ENCODE data around the gene LRRC27.
"Not testable (repeated sequence)": the region's sequence is repeated elsewhere in the genome, so short reads cannot be mapped to it uniquely, and the experiment has no call there.

LRRC27 gene

GRCh38 chr10:132374176-132374575, 42.2 kb downstream of the LRRC27 start:
- no peak for DNase-seq (ENCODE audit: low read depth in 3 of 3)

- DNase-seq (ENCODE audit: low read depth in 3 of 3): no peak
Measured at GRCh38 chr10:132374612-132375011, 42.6 kb downstream of the LRRC27 start.

- DNase-seq (ENCODE audit: low read depth in 3 of 3): no peak
Measured at GRCh38 chr10:132375116-132375794, 43.3 kb downstream of the LRRC27 start.

GRCh38 chr10:132375795-132376297, 43.9 kb downstream of the LRRC27 start:
- no peak for DNase-seq (ENCODE audit: low read depth in 3 of 3)

GRCh38 chr10:132376394-132376851, 44.4 kb downstream of the LRRC27 start:
- DNase-seq (ENCODE audit: low read depth in 3 of 3): no peak

- DNase-seq (ENCODE audit: low read depth in 3 of 3): no peak
Measured at GRCh38 chr10:132377326-132377725, 45.3 kb downstream of the LRRC27 start.

DNA sequence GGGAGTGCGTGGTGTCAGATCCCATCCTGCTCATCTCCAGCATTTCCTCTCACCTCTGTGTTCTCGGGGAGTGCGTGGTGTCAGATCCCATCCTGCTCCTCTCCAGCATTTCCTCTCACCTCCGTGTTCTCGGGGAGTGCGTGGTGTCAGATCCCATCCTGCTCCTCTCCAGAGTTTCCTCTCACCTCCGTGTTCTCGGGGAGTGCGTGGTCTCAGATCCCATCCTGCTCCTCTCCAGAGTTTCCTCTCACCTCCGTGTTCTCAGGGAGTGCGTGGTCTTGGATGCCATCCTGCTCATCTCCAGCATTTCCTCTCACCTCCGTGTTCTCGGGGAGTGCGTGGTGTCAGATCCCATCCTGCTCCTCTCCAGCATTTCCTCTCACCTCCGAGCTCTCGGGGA, 47.0 kb downstream of the LRRC27 start:
- DNase-seq (ENCODE audit: low read depth in 3 of 3): not testable (repeated sequence)

DNA sequence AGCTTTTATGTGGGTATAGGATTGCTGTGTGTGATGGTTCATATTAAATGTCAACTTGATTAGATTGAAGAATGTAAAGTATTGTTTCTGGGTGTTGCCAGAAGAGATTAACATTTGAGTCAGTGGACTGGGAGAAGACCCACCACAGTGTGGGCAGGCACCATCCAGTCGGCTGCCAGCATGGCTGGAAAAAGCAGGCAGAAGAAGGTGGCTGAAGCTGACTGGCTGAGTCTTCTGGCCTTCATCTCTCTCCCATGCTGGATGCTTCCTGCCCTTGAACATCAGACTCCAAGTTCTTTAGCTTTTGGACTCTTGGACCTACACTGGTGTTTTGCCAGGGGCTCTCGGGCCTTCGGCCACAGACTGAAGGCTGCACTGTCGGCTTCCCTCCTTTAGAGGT, 49.0 kb downstream of the LRRC27 start:
- not testable (repeated sequence) for DNase-seq (ENCODE audit: low read depth in 3 of 3)

DNA sequence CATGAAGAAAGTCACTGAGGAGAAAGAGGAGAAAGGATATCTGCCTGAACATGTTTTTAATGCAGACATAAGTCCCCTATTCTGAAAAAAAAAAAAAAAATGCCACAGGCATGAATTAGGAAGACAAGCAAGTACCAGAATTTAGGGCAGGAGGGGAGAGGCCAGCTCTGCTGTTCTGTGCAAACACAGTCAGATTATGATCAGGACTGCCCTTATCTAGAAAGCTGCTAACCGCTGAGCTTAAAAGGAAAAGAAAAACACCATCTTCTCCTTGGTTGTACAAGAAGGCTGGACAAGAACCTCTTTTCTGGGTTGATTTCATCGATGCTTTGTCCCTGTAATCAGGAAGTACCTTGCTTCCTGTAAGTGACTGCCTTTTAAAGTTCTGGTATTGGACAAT, 49.7 kb downstream of the LRRC27 start:
- DNase-seq (ENCODE audit: low read depth in 3 of 3): no peak

- no peak for DNase-seq (ENCODE audit: low read depth in 3 of 3)
Measured at GRCh38 chr10:132382231-132382922, 50.4 kb downstream of the LRRC27 start.

DNA sequence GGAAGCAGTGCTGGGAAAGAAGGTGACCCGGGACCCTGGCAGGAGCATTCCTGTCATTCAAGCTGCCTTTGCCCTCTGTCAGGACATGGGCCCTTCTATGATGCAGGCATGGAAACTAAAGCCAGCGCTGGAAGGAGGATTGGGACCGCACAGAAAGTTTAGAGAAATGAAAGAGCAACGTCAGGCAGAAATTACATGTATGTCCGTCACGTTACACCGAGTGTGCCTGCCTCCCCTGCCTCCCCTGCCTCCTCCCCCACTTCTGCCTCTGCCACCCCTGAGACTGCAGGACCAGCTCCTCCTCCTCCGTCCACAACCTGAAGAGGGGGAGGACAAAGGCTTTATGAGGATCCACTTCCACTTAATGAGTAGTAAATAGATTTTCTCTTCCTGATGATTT, 51.1 kb downstream of the LRRC27 start:
- DNase-seq (ENCODE audit: low read depth in 3 of 3): no peak

GRCh38 chr10:132383751-132384196, 51.8 kb downstream of the LRRC27 start:
- no peak for DNase-seq (ENCODE audit: low read depth in 3 of 3)

DNA sequence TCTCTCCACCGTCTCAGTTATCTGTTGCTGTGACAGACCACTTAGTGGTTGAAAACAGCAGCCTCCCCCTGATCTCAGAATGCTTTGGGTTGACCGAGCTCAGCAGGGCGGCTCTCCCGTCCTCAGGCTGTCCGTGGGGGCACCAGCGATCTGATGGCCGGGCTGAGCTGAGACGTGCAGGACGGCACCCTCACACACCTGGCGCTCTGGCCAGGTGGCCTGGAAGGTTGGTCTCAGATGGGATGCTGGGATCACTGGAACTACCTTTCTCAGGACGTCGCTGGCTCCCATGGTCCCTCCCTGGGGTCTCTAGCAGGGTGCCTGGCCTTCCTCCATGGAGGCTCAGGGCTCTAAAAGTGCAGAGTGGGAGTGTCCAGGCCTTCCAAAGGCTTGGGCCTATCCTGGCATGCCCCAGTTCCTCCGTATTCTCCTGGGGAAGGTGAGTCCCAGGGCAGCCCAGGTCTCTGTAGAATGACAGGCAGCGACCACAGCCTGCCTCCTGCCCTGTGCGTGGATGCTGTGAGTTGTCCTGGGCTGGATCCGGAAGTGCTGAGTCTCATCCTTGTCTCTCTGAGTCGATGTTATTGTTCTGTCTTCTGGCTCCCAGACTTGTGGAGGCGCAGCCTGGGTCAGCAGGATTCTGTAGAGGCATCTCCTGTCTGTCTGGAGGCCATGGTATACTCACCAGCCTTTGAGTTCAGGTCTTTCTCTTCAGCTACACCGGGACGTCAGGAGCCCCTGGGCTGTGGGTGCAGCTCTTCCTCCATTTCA, 52.8 kb downstream of the LRRC27 start:
- no peak for DNase-seq (ENCODE audit: low read depth in 3 of 3)

DNA sequence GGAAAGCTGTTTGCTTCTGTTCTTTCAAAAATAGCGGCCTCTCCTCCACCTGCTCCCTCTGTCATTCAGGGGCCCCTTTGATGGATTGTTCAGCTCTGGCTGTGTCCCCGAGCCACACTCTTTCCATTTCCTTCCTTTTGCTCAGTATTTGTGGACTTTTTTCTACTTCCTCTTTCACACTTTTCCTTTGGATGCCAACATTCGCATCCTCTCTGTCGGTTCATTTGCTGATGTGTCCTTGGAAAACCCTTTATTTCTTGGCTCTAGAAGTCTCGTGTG, 53.3 kb downstream of the LRRC27 start:
- DNase-seq (ENCODE audit: low read depth in 3 of 3): no peak

- no peak for DNase-seq (ENCODE audit: low read depth in 3 of 3)
Measured at GRCh38 chr10:132385721-132386418, 53.9 kb downstream of the LRRC27 start.

DNA sequence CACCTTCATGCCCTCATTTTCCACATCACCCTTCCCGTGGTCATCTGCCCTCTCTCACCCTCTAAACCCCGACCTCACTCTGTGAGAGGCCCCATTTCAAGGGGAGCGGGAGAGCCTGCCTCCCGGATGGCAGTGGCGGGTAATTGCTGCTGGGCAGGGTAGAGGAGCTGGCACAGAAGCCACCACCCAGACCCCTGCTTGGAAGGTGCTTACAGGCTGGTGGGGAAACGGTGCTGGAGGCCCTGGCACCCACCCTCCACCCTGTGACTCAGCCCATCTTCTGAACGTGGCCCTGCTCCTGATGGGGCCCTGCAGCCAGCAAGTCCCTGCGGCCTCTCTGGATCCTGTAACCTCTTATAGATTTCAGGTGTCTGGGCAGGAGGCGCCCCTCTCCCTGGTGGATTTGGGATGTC, 54.4 kb downstream of the LRRC27 start:
- no peak for DNase-seq (ENCODE audit: low read depth in 3 of 3)

DNA sequence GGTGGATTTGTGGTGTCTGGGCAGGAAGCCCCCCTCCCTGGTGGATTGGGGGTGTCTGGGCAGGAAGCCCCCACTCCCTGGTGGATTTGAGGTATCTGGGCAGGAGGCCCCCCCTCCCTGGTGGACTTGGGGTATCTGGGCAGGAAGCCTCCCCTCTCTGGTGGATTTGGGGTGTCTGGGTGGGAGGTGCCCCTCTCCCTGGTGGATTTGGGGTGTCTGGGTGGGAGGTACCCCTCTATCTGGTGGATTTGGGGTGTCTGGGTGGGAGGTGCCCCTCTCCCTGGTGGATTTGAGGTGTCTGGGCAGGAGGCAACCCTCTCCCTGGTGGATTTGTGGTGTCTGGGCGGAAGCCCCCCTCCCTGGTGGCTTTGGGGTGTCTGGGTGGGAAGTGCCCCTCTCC, 54.9 kb downstream of the LRRC27 start:
- DNase-seq (ENCODE audit: low read depth in 3 of 3): not testable (repeated sequence)

GRCh38 chr10:132387764-132388210, 55.8 kb downstream of the LRRC27 start:
- peak in 1 of 3 experiments; percentile 72 for DNase-seq (ENCODE audit: low read depth in 3 of 3)

DNA sequence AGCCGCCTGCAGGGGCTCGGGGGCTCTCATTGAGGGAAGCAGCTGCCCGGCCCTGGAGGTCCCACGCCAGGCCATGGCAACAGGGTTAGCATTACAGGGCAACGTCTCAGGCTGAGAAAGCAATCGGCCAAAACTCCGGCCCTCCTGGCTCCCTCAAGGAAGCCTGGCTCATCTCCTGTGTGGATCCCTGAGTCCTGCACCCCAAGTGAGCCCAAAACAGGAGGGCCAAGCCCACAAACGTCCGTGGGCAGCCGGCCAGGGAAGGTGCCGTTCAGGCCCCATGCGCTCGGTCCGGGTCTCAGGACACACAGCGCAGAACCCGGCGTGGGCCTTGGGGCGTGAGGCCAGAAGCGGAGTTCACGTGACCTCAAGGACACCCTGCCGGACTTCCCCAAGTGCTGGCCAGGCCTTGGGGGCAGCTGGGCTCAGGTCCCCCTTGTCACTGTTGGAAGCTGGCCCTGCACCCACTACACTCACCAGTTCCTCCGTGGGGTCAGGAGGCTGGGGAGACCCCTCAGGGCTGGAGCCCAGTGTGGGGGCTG, 57.0 kb downstream of the LRRC27 start:
- DNase-seq (ENCODE audit: low read depth in 3 of 3): no peak

DNA sequence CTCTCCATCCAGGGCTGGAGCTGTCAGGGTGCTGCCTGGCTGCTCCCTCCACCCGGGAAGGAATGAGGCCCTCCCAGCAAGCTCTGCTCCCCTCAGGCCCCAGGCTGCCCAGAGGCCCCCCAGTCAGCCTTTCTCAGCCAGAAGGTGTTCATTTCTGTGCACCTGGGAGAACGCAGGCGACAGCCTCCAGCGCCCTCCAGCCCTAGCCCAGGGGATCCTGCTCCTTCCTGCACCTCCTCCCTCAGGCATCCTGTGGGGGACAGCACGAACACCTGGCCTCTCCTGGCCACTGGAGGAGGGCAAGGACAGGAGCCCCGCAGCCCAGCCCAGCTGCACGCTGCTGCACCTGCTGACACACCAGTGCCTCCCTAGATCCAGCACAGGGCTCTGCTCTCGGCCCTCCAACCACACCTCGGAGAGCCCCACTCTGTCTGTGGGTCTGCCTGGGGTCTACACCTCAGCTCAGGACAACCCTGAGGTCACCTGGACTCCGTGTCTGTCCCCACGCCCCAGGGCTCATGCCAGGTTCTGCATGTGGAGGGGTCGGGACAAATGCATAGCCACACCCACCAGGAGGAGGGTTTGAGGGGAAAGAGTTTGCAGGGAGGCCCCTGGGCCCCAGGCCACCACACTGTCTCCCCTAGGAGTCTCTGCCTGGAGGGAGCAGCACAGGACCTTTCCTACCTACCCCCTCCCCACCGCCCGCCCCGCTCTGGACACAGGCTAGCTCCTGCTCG, 57.6 kb downstream of the LRRC27 start:
- DNase-seq (ENCODE audit: low read depth in 3 of 3): no peak

Data from stimulated activated CD4-positive, alpha-beta T cell treated with anti-CD3 and anti-CD28 coated beads, TNF-alpha, amount 100 ng/mL, for 24 hours (primary cell).